ENCODE data around the gene WDFY2. TPM values are rescaled to one million over a fixed set of nuclear protein-coding genes. Genes with fewer than 3 reads are reported as not detected.

WDFY2 gene
- total and polyA plus RNA-seq, 7 donors: 0.66 to 5.3 (median 1.7) TPM

GRCh38 chr13:51643105-51643881 lies 59.0 kb downstream of the WDFY2 start:
- no peak for TF ChIP-seq CTCF (IDR thresholded peaks at IDR 0.05)
- DNase-seq: no peak
- Histone ChIP-seq H3K4me1 (peaks cover 11% of the 10 kb centered on the region), H3K9me3 (no peaks in the 10 kb centered on the region), H3K27me3 (ENCODE audit: insufficient read depth in 3 of 3, low read length in 2 of 3) (no peaks in the 10 kb centered on the region), H3K4me3 (no peak overlapping the region), H3K36me3 (ENCODE audit: insufficient read depth in 1 of 2, low read depth in 1 of 2) (no peaks in the 10 kb centered on the region), H3K27ac (no peak overlapping the region)
- intact Hi-C loops (cut with DNase I): no loop called here
- 68 to 78% (median 76%) methylated on average over 3 of the region's 3 CpGs for WGBS, 3 donors
- ATAC-seq: peak in 2 of 4 donors; percentile 27 to 54

- Histone ChIP-seq H3K9me3 (no peaks in the 10 kb centered on the region), H3K36me3 (ENCODE audit: insufficient read depth in 1 of 2, low read depth in 1 of 2) (no peaks in the 10 kb centered on the region), H3K4me3 (no peak overlapping the region), H3K4me1 (peaks cover 11% of the 10 kb centered on the region), H3K27me3 (ENCODE audit: insufficient read depth in 3 of 3, low read length in 2 of 3) (no peaks in the 10 kb centered on the region), H3K27ac (no peak overlapping the region)
- intact Hi-C loops (cut with DNase I): no loop called here
- DNase-seq (no peak), ATAC-seq (no peak)
- 69 to 81% (median 75%) methylated on average over 1 of the region's 1 CpG for WGBS, 3 donors
- TF ChIP-seq CTCF (IDR thresholded peaks at IDR 0.05): no peak
These were observed 59.6 kb downstream of the WDFY2 start for GRCh38 chr13:51643882-51644281.

GRCh38 chr13:51644654-51645053 lies 60.4 kb downstream of the WDFY2 start:
- H3K27me3 ChIP-seq (ENCODE audit: insufficient read depth in 3 of 3, low read length in 2 of 3): no peaks in the 10 kb centered on the region
- no peaks in the 10 kb centered on the region for H3K9me3 ChIP-seq
- no peak for TF ChIP-seq CTCF (IDR thresholded peaks at IDR 0.05)
- no peaks in the 10 kb centered on the region for H3K36me3 ChIP-seq (ENCODE audit: insufficient read depth in 1 of 2, low read depth in 1 of 2)
- H3K27ac ChIP-seq: no peak overlapping the region
- H3K4me1 ChIP-seq: peaks cover 11% of the 10 kb centered on the region
- intact Hi-C loops (cut with DNase I): no loop called here
- ATAC-seq (peak in 3 of 4 donors; percentile 19 to 40 (median 36)), DNase-seq (no peak)
- H3K4me3 ChIP-seq: no peak overlapping the region
- 21 to 50% (median 37%) methylated on average over 1 of the region's 1 CpG for WGBS, 3 donors

GRCh38 chr13:51645154-51645650 lies 60.9 kb downstream of the WDFY2 start:
- ATAC-seq (peak in 1 of 4 donors; percentile 65), DNase-seq (no peak)
- H3K4me1 ChIP-seq: peaks cover 11% of the 10 kb centered on the region
- no peak overlapping the region for H3K4me3 ChIP-seq
- intact Hi-C loops (cut with DNase I): no loop called here
- H3K36me3 ChIP-seq (ENCODE audit: insufficient read depth in 1 of 2, low read depth in 1 of 2): no peaks in the 10 kb centered on the region
- 40 to 62% (median 43%) methylated on average over 4 of the region's 4 CpGs for WGBS, 3 donors
- H3K9me3 ChIP-seq: no peaks in the 10 kb centered on the region
- H3K27ac ChIP-seq: no peak overlapping the region
- TF ChIP-seq CTCF (IDR thresholded peaks at IDR 0.05): no peak
- H3K27me3 ChIP-seq (ENCODE audit: insufficient read depth in 3 of 3, low read length in 2 of 3): no peaks in the 10 kb centered on the region

Measured in psoas muscle (tissue), 8 donors.